ENCODE results near the gene MRPL55. TPM values are rescaled to one million over a fixed set of nuclear protein-coding genes. Genes with fewer than 3 reads are reported as not detected.
A peak's percentile ranks its signal among the peaks of the same experiment; 100 is the strongest.

Gene MRPL55
- total and polyA plus RNA-seq, 2 of the 13 experiments (the other 11 are each of a cell fraction or from before 2014, with no cell fraction given): 58.6 to 92.9 TPM

DNA sequence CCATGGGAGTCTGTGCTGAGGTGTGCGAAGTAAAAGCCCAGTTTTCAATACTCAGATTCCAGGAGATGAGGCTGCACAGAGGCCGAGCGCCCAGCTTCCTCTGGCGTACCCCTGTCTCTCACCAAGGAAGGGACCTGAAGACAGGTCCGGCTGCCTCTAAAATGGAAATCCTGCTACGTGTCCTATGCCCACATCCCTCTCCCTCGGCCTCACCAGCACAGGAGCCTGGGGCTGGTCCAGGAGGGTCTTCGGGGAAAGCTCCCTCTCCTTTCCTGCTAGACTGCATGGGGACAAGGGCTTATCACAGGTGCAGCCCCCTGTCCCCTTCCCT lies 392 bp downstream of the MRPL55 start:
- Histone ChIP-seq H3K4me1 (ENCODE audit: insufficient read depth, low read length) (peaks cover 34% of the 10 kb centered on the region), H3K36me3 (replicated peaks in 1 of 2; ENCODE audit: control insufficient read depth in 1 of 2, insufficient read depth in 2 of 2, low read length in 2 of 2) (peaks cover 2 to 7% of the 10 kb centered on the region in 2 experiments; a peak in 2 of 5 replicates), H3K79me2 (ENCODE audit: insufficient read depth, low read length) (peaks cover 18% of the 10 kb centered on the region), H3K27ac (ENCODE audit: extremely low read length, insufficient read depth, low read length) (peak overlapping the region; percentile 79), H4K20me1 (ENCODE audit: insufficient read depth, low read length) (no peaks in the 10 kb centered on the region), H3K4me3 (replicated peaks in 1 of 3; ENCODE audit: insufficient read depth in 1 of 3, low read depth in 2 of 3, low read length in 3 of 3) (peak overlapping the region; percentile 90 to 99 (median 97)), H3K4me2 (ENCODE audit: low read depth, low read length) (peak overlapping the region; percentile 93), H2AFZ (ENCODE audit: low read length) (no peak overlapping the region), H3K9me3 (ENCODE audit: low read length) (no peaks in the 10 kb centered on the region), H3K27me3 (ENCODE audit: control insufficient read depth in 1 of 2, insufficient read depth in 2 of 2, low read length in 2 of 2) (no peaks in the 10 kb centered on the region; a peak in 1 of 5 replicates), H3K9ac (ENCODE audit: insufficient read depth, low read depth, low read length) (peak overlapping the region; percentile 97)
- WGBS (ENCODE audit: low lambda C conversion rate): 0% methylated on average over 5 of the region's 8 CpGs
- POLR2A ChIA-PET: interaction anchor here (0.8 to 1.3 kb wide), 2 partner anchors 9 to 25 kb away, joined by 3 read pairs; no protein-coding TSS in a partner anchor
- BruUV-seq (replicated peaks): TSS peak; percentile 82
- in situ Hi-C loops (cut with HindIII; ENCODE audit: extremely low pct_ligation_motif_present, low pct_unique_long_range_greater_than_20kb): no loop called here
- CTCF ChIA-PET (ENCODE audit: low intra/inter-chr PET ratio, low total read pairs): no interaction called here
- FAIRE-seq: no peak
- no peak for ATAC-seq
- intact Hi-C loops (cut with micrococcal nuclease; ENCODE audit: unreplicated experiment): no loop called here
- DNase-seq (ENCODE audit: low spot score): no peak
- TF ChIP-seq HOXA7 (CRISPR knock-in tag; IDR thresholded peaks at IDR 0.05) (no peak), ZNF367 (CRISPR knock-in tag; IDR thresholded peaks at IDR 0.05; ENCODE audit: borderline replicate concordance) (no peak), SRF (IDR thresholded peaks at IDR 0.05; ENCODE audit: low read depth, low read length) (no peak), ZNF563 (CRISPR knock-in tag; IDR thresholded peaks at IDR 0.05) (no peak), PHF21A (CRISPR knock-in tag; IDR thresholded peaks at IDR 0.05) (0 out of 2 replicates have a peak, but pooled peaks have one; percentile 3), ZNF296 (CRISPR knock-in tag; conservative IDR thresholded peaks at IDR 0.05) (no peak), ZNF124 (CRISPR knock-in tag; IDR thresholded peaks at IDR 0.05) (no peak), MTA3 (CRISPR knock-in tag; IDR thresholded peaks at IDR 0.05) (no peak), IKZF1 (IDR thresholded peaks at IDR 0.05) (no peak), ZNF589 (CRISPR knock-in tag; conservative IDR thresholded peaks at IDR 0.05) (no peak), ZFP41 (CRISPR knock-in tag; IDR thresholded peaks at IDR 0.05; ENCODE audit: borderline replicate concordance) (no peak), ZNF619 (CRISPR knock-in tag; IDR thresholded peaks at IDR 0.05) (no peak), U2AF1 (optimal IDR thresholded peaks at IDR 0.05; ENCODE audit: low read depth, low read length) (no peak), BHLHE40 (IDR thresholded peaks at IDR 0.05; ENCODE audit: low read length) (no peak), MTF2 (CRISPR knock-in tag; IDR thresholded peaks at IDR 0.05; ENCODE audit: borderline replicate concordance) (no peak), IKZF4 (CRISPR knock-in tag; IDR thresholded peaks at IDR 0.05; ENCODE audit: borderline replicate concordance, low read depth, not compliant biosample characterization) (no peak), ZSCAN12 (CRISPR knock-in tag; IDR thresholded peaks at IDR 0.05) (0 out of 2 replicates have a peak, but pooled peaks have one; percentile 17)
- TF ChIP-seq, protein P1, sequence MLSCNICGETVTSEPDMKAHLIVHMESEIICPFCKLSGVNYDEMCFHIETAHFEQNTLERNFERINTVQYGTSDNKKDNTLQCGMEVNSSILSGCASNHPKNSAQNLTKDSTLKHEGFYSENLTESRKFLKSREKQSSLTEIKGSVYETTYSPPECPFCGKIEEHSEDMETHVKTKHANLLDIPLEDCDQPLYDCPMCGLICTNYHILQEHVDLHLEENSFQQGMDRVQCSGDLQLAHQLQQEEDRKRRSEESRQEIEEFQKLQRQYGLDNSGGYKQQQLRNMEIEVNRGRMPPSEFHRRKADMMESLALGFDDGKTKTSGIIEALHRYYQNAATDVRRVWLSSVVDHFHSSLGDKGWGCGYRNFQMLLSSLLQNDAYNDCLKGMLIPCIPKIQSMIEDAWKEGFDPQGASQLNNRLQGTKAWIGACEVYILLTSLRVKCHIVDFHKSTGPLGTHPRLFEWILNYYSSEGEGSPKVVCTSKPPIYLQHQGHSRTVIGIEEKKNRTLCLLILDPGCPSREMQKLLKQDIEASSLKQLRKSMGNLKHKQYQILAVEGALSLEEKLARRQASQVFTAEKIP (CRISPR knock-in tag; IDR thresholded peaks at IDR 0.05; ENCODE audit: borderline replicate concordance): no peak
- TF ChIP-seq, protein P2, sequence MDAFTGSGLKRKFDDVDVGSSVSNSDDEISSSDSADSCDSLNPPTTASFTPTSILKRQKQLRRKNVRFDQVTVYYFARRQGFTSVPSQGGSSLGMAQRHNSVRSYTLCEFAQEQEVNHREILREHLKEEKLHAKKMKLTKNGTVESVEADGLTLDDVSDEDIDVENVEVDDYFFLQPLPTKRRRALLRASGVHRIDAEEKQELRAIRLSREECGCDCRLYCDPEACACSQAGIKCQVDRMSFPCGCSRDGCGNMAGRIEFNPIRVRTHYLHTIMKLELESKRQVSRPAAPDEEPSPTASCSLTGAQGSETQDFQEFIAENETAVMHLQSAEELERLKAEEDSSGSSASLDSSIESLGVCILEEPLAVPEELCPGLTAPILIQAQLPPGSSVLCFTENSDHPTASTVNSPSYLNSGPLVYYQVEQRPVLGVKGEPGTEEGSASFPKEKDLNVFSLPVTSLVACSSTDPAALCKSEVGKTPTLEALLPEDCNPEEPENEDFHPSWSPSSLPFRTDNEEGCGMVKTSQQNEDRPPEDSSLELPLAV (CRISPR knock-in tag; conservative IDR thresholded peaks at IDR 0.05; ENCODE audit: low read depth): no peak
- TF ChIP-seq, protein P3, sequence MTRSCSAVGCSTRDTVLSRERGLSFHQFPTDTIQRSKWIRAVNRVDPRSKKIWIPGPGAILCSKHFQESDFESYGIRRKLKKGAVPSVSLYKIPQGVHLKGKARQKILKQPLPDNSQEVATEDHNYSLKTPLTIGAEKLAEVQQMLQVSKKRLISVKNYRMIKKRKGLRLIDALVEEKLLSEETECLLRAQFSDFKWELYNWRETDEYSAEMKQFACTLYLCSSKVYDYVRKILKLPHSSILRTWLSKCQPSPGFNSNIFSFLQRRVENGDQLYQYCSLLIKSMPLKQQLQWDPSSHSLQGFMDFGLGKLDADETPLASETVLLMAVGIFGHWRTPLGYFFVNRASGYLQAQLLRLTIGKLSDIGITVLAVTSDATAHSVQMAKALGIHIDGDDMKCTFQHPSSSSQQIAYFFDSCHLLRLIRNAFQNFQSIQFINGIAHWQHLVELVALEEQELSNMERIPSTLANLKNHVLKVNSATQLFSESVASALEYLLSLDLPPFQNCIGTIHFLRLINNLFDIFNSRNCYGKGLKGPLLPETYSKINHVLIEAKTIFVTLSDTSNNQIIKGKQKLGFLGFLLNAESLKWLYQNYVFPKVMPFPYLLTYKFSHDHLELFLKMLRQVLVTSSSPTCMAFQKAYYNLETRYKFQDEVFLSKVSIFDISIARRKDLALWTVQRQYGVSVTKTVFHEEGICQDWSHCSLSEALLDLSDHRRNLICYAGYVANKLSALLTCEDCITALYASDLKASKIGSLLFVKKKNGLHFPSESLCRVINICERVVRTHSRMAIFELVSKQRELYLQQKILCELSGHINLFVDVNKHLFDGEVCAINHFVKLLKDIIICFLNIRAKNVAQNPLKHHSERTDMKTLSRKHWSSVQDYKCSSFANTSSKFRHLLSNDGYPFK (CRISPR knock-in tag; IDR thresholded peaks at IDR 0.05; ENCODE audit: borderline replicate concordance): no peak
- TF ChIP-seq, protein P4, sequence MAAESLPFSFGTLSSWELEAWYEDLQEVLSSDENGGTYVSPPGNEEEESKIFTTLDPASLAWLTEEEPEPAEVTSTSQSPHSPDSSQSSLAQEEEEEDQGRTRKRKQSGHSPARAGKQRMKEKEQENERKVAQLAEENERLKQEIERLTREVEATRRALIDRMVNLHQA (CRISPR knock-in tag; IDR thresholded peaks at IDR 0.05): no peak

All from HepG2 (cell line).